Measurements from ENCODE around the gene BBS10. TPM values are rescaled to one million over a fixed set of nuclear protein-coding genes. Genes with fewer than 3 reads are reported as not detected.

BBS10 gene
- polyA plus RNA-seq, 1 donor from 2014 or later = 15.4 TPM

DNA sequence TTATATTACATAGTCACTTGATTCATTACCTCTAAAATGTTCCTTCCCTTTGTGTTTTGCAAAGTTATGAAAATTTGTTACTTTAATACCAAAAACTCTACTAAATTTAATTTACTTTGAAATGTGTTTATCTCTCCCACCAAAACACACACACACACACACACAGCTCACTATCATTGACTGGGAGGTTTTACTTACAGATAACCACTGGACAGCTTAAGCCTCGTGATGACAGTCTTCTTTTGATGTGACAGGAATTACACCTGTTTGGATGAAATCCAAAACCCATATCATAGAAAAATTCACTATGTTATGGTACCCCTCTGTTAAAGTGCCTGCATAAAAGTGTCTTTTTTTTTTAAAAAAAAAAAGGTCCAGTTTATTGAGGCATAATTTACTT lies 15.6 kb downstream of the BBS10 start:
- no peaks in the 10 kb centered on the region for H4K20me1 ChIP-seq (ENCODE audit: insufficient read depth)
- H3K9ac ChIP-seq (ENCODE audit: low read length) = no peak overlapping the region
- no peaks in the 10 kb centered on the region for H3K9me3 ChIP-seq (ENCODE audit: low read length)
- H3K27ac ChIP-seq (ENCODE audit: low read length) = no peak overlapping the region
- TF ChIP-seq POLR2AphosphoS5 (IDR thresholded peaks at IDR 0.05) = no peak
- no peak for TF ChIP-seq RAD21 (conservative IDR thresholded peaks at IDR 0.05)
- TF ChIP-seq TAF1 (IDR thresholded peaks at IDR 0.05; ENCODE audit: low read depth) = no peak
- no peaks in the 10 kb centered on the region for H3F3A ChIP-seq (ENCODE audit: insufficient read depth, low read length, poor library complexity, severe bottlenecking)
- H3K4me2 ChIP-seq (ENCODE audit: low read length) = no peak overlapping the region
- H3K27me3 ChIP-seq (ENCODE audit: insufficient read depth, low read depth, low read length) = no peaks in the 10 kb centered on the region
- H3K4me3 ChIP-seq (ENCODE audit: low read length) = no peak overlapping the region
- H2AFZ ChIP-seq (ENCODE audit: low read depth, low read length) = no peak overlapping the region
- no peaks in the 10 kb centered on the region for H3K36me3 ChIP-seq (ENCODE audit: insufficient read depth, low read length)
- no peaks in the 10 kb centered on the region for H3K79me2 ChIP-seq (replicated peaks; ENCODE audit: insufficient read depth, low read length)
- no peaks in the 10 kb centered on the region for H3K9me2 ChIP-seq (ENCODE audit: insufficient read depth, low read length)

DNA sequence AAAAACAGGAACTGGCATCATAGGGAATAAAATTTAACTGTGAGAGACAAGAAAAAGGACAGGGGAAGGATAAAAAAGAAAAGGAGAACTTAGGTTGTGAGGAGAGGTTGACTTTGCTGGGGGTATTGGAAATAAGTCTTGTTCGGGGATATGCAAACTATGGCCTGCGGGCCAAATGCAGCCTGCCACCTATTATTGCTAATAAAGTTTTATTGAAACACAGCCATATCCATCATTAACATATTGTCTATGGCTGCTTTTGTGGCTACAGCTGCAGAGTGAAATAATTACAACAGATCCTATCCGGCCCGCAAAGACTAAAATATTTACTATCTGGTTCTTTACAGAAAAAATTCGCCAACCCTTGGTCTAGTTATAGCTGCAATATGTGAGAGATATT lies 18.6 kb downstream of the BBS10 start:
- no peaks in the 10 kb centered on the region for H3K9me3 ChIP-seq (ENCODE audit: low read length)
- no peak overlapping the region for H3K27ac ChIP-seq (ENCODE audit: low read length)
- no peaks in the 10 kb centered on the region for H3K79me2 ChIP-seq (replicated peaks; ENCODE audit: insufficient read depth, low read length)
- TF ChIP-seq, protein P1, sequence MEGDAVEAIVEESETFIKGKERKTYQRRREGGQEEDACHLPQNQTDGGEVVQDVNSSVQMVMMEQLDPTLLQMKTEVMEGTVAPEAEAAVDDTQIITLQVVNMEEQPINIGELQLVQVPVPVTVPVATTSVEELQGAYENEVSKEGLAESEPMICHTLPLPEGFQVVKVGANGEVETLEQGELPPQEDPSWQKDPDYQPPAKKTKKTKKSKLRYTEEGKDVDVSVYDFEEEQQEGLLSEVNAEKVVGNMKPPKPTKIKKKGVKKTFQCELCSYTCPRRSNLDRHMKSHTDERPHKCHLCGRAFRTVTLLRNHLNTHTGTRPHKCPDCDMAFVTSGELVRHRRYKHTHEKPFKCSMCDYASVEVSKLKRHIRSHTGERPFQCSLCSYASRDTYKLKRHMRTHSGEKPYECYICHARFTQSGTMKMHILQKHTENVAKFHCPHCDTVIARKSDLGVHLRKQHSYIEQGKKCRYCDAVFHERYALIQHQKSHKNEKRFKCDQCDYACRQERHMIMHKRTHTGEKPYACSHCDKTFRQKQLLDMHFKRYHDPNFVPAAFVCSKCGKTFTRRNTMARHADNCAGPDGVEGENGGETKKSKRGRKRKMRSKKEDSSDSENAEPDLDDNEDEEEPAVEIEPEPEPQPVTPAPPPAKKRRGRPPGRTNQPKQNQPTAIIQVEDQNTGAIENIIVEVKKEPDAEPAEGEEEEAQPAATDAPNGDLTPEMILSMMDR (IDR thresholded peaks at IDR 0.05; ENCODE audit: poor library complexity, severe bottlenecking) = no peak
- TF ChIP-seq TAF1 (IDR thresholded peaks at IDR 0.05; ENCODE audit: low read depth) (no peak), EZH2 (IDR thresholded peaks at IDR 0.05; ENCODE audit: borderline replicate concordance, insufficient read depth, low read length, poor library complexity, severe bottlenecking) (no peak), SMC3 (conservative IDR thresholded peaks at IDR 0.05; ENCODE audit: poor library complexity) (no peak), RAD21 (conservative IDR thresholded peaks at IDR 0.05) (no peak), MXI1 (conservative IDR thresholded peaks at IDR 0.05; ENCODE audit: poor library complexity, severe bottlenecking) (no peak), EP300 (conservative IDR thresholded peaks at IDR 0.05; ENCODE audit: poor library complexity, severe bottlenecking) (no peak), POLR2AphosphoS5 (IDR thresholded peaks at IDR 0.05) (no peak)
- TF ChIP-seq, protein P2, sequence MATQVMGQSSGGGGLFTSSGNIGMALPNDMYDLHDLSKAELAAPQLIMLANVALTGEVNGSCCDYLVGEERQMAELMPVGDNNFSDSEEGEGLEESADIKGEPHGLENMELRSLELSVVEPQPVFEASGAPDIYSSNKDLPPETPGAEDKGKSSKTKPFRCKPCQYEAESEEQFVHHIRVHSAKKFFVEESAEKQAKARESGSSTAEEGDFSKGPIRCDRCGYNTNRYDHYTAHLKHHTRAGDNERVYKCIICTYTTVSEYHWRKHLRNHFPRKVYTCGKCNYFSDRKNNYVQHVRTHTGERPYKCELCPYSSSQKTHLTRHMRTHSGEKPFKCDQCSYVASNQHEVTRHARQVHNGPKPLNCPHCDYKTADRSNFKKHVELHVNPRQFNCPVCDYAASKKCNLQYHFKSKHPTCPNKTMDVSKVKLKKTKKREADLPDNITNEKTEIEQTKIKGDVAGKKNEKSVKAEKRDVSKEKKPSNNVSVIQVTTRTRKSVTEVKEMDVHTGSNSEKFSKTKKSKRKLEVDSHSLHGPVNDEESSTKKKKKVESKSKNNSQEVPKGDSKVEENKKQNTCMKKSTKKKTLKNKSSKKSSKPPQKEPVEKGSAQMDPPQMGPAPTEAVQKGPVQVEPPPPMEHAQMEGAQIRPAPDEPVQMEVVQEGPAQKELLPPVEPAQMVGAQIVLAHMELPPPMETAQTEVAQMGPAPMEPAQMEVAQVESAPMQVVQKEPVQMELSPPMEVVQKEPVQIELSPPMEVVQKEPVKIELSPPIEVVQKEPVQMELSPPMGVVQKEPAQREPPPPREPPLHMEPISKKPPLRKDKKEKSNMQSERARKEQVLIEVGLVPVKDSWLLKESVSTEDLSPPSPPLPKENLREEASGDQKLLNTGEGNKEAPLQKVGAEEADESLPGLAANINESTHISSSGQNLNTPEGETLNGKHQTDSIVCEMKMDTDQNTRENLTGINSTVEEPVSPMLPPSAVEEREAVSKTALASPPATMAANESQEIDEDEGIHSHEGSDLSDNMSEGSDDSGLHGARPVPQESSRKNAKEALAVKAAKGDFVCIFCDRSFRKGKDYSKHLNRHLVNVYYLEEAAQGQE (IDR thresholded peaks at IDR 0.05; ENCODE audit: borderline replicate concordance) = no peak
- H2AFZ ChIP-seq (ENCODE audit: low read depth, low read length) = no peak overlapping the region
- no peaks in the 10 kb centered on the region for H3F3A ChIP-seq (ENCODE audit: insufficient read depth, low read length, poor library complexity, severe bottlenecking)
- no peaks in the 10 kb centered on the region for H3K9me2 ChIP-seq (ENCODE audit: insufficient read depth, low read length)
- H4K20me1 ChIP-seq (ENCODE audit: insufficient read depth) = no peaks in the 10 kb centered on the region
- H3K36me3 ChIP-seq (ENCODE audit: insufficient read depth, low read length) = no peaks in the 10 kb centered on the region
- no peak overlapping the region for H3K4me2 ChIP-seq (ENCODE audit: low read length)
- H3K4me3 ChIP-seq (ENCODE audit: low read length) = no peak overlapping the region
- H3K9ac ChIP-seq (ENCODE audit: low read length) = no peak overlapping the region
- H3K27me3 ChIP-seq (ENCODE audit: insufficient read depth, low read depth, low read length) = no peaks in the 10 kb centered on the region

DNA sequence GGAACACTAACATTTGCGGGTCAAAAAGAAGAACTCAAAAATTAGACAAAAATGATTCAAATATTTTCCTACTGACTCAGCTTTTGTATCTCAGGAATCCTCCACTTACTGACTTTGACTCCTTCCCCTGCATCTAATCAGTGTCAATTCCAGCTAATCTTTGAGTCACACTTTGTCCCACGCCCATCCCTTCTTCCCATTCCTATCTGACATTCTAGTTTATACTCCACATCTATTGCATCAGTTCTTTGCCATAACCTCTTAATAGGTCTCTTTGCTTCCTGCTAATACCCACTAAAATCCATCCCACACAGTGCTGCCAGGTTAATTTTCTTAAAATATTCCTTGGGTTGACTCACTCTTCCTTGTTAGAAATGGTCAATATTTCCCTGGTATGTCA lies 19.1 kb downstream of the BBS10 start:
- no peaks in the 10 kb centered on the region for H3K9me3 ChIP-seq (ENCODE audit: low read length)
- H3K4me3 ChIP-seq (ENCODE audit: low read length) = no peak overlapping the region
- no peaks in the 10 kb centered on the region for H3K27me3 ChIP-seq (ENCODE audit: insufficient read depth, low read depth, low read length)
- H2AFZ ChIP-seq (ENCODE audit: low read depth, low read length) = no peak overlapping the region
- H3K9me2 ChIP-seq (ENCODE audit: insufficient read depth, low read length) = no peaks in the 10 kb centered on the region
- no peaks in the 10 kb centered on the region for H3F3A ChIP-seq (ENCODE audit: insufficient read depth, low read length, poor library complexity, severe bottlenecking)
- H3K27ac ChIP-seq (ENCODE audit: low read length) = no peak overlapping the region
- H3K4me2 ChIP-seq (ENCODE audit: low read length) = no peak overlapping the region
- H3K9ac ChIP-seq (ENCODE audit: low read length) = no peak overlapping the region
- H3K79me2 ChIP-seq (replicated peaks; ENCODE audit: insufficient read depth, low read length) = no peaks in the 10 kb centered on the region
- TF ChIP-seq EP300 (conservative IDR thresholded peaks at IDR 0.05; ENCODE audit: poor library complexity, severe bottlenecking) (no peak), TAF1 (IDR thresholded peaks at IDR 0.05; ENCODE audit: low read depth) (no peak), POLR2AphosphoS5 (IDR thresholded peaks at IDR 0.05) (no peak), EZH2 (IDR thresholded peaks at IDR 0.05; ENCODE audit: borderline replicate concordance, insufficient read depth, low read length, poor library complexity, severe bottlenecking) (no peak), SMC3 (conservative IDR thresholded peaks at IDR 0.05; ENCODE audit: poor library complexity) (no peak), MXI1 (conservative IDR thresholded peaks at IDR 0.05; ENCODE audit: poor library complexity, severe bottlenecking) (no peak), RAD21 (conservative IDR thresholded peaks at IDR 0.05) (no peak)
- TF ChIP-seq, protein P2 (IDR thresholded peaks at IDR 0.05; ENCODE audit: borderline replicate concordance) = no peak
- H3K36me3 ChIP-seq (ENCODE audit: insufficient read depth, low read length) = no peaks in the 10 kb centered on the region
- H4K20me1 ChIP-seq (ENCODE audit: insufficient read depth) = no peaks in the 10 kb centered on the region

All from neural cell (in vitro differentiated cells).